GM18873 (cell line): ENCODE data around the gene KLHDC3.

Source experiments
- ATAC-seq: cut with Tn5 transposase; IDR thresholded peaks from one replicate; pipeline ENCODE4 v1.9.1; 2021; ENCODE audit warnings: mild to moderate bottlenecking, moderate library complexity, moderate number of reproducible peaks; ENCODE audit not compliant: unreplicated experiment, low FRiP score

KLHDC3 gene

GRCh38 chr6:43013843-43014433 is at the start of gene KLHDC3, which contains the start of gene MEA1:
KLHDC3 (plus strand) TSS chr6:43014249; CDS start chr6:43017193, 2,944 bp downstream.
MEA1 (minus strand) TSS chr6:43013946; CDS start chr6:43013813, 133 bp downstream.
- ATAC-seq: peak; percentile 94

- no peak for ATAC-seq
These were observed 47.5 kb upstream of the KLHDC3 start for GRCh38 chr6:42966571-42966970.

- no peak for ATAC-seq
These were observed 46.8 kb upstream of the KLHDC3 start for GRCh38 chr6:42967228-42967627.

- no peak for ATAC-seq
These were observed 45.8 kb upstream of the KLHDC3 start for GRCh38 chr6:42968126-42968701.

GRCh38 chr6:42968783-42969182 is 45.3 kb upstream of the KLHDC3 start:
- no peak for ATAC-seq

GRCh38 chr6:42969431-42969830 is 44.6 kb upstream of the KLHDC3 start:
- ATAC-seq: no peak

- no peak for ATAC-seq
These were observed 44.1 kb upstream of the KLHDC3 start for GRCh38 chr6:42969934-42970333.

GRCh38 chr6:42970871-42971612 is 43.0 kb upstream of the KLHDC3 start:
- no peak for ATAC-seq

GRCh38 chr6:42971746-42972327 is 42.2 kb upstream of the KLHDC3 start:
- ATAC-seq: no peak

GRCh38 chr6:42973926-42974325 is 40.1 kb upstream of the KLHDC3 start:
- no peak for ATAC-seq

GRCh38 chr6:42974919-42975505 is 39.0 kb upstream of the KLHDC3 start:
- no peak for ATAC-seq

- ATAC-seq: no peak
These were observed 35.6 kb upstream of the KLHDC3 start for GRCh38 chr6:42978487-42978838.

- ATAC-seq: peak; percentile 82
These were observed 35.1 kb upstream of the KLHDC3 start, which contains the start of gene PEX6 for GRCh38 chr6:42978839-42979522. PEX6 (minus strand) TSS chr6:42979181; CDS start chr6:42979150, 31 bp downstream.

- no peak for ATAC-seq
These were observed 34.4 kb upstream of the KLHDC3 start for GRCh38 chr6:42979523-42980177.

GRCh38 chr6:42981836-42982235 is 32.2 kb upstream of the KLHDC3 start:
- no peak for ATAC-seq

GRCh38 chr6:42984001-42984923 is 29.8 kb upstream of the KLHDC3 start, which contains the start of gene PPP2R5D:
PPP2R5D (plus strand) TSS chr6:42984570; CDS start chr6:42984678, 108 bp downstream.
- peak; percentile 89 for ATAC-seq

GRCh38 chr6:42984924-42985475 is 29.0 kb upstream of the KLHDC3 start:
- no peak for ATAC-seq
